Mucosa of stomach (tissue), 1 donor: ENCODE measurements around the gene CDK7.

Experiments used
- H3K27me3 ChIP-seq: one replicate; pipeline ENCODE4 v1.7.0; 2013; ENCODE audit warnings: mild to moderate bottlenecking, low read length; ENCODE audit not compliant: control insufficient read depth, insufficient read depth
- H3K36me3 ChIP-seq: one replicate; pipeline ENCODE4 v1.7.0; 2013; ENCODE audit warnings: low read length; ENCODE audit not compliant: control insufficient read depth, insufficient read depth
- H3K4me1 ChIP-seq: one replicate; pipeline ENCODE4 v1.7.0; 2013; ENCODE audit warnings: mild to moderate bottlenecking, low read length; ENCODE audit not compliant: control insufficient read depth, insufficient read depth
- H3K4me3 ChIP-seq: one replicate; pipeline ENCODE4 v1.7.0; 2013; ENCODE audit warnings: low read length
- H3K9ac ChIP-seq: one replicate; pipeline ENCODE4 v1.7.0; 2013; ENCODE audit warnings: mild to moderate bottlenecking, low read length, moderate library complexity
- H3K9me3 ChIP-seq: one replicate; pipeline ENCODE4 v1.7.0; 2013; ENCODE audit warnings: mild to moderate bottlenecking, low read length, moderate library complexity; ENCODE audit not compliant: control insufficient read depth
- donor health status: Pancreatic carcinoma.

CDK7 gene

GRCh38 chr5:69276422-69277174, 41.9 kb downstream of the CDK7 start:
- no peaks in the 10 kb centered on the region for H3K36me3 ChIP-seq
- H3K9ac ChIP-seq, result no peak overlapping the region
- H3K4me1 ChIP-seq, result no peaks in the 10 kb centered on the region
- no peak overlapping the region for H3K4me3 ChIP-seq
- H3K9me3 ChIP-seq, result no peaks in the 10 kb centered on the region
- H3K27me3 ChIP-seq, result no peaks in the 10 kb centered on the region

GRCh38 chr5:69279517-69279916, 44.8 kb downstream of the CDK7 start:
- Histone ChIP-seq H3K9me3 (no peaks in the 10 kb centered on the region), H3K4me1 (no peaks in the 10 kb centered on the region), H3K9ac (no peak overlapping the region), H3K27me3 (no peaks in the 10 kb centered on the region), H3K36me3 (peaks cover 4% of the 10 kb centered on the region), H3K4me3 (no peak overlapping the region)

GRCh38 chr5:69281114-69281513, 46.4 kb downstream of the CDK7 start:
- Histone ChIP-seq H3K4me3 (no peak overlapping the region), H3K9me3 (no peaks in the 10 kb centered on the region), H3K36me3 (peaks cover 5% of the 10 kb centered on the region)

GRCh38 chr5:69284203-69284602, 49.5 kb downstream of the CDK7 start:
- no peak overlapping the region for H3K4me3 ChIP-seq
- peaks cover 5% of the 10 kb centered on the region for H3K36me3 ChIP-seq
- H3K9me3 ChIP-seq, result no peaks in the 10 kb centered on the region
- H3K4me1 ChIP-seq, result no peaks in the 10 kb centered on the region
- H3K9ac ChIP-seq, result no peak overlapping the region
- H3K27me3 ChIP-seq, result no peaks in the 10 kb centered on the region

More at GRCh38 chr5:69281114-69281513, 46.4 kb downstream of the CDK7 start:
- Histone ChIP-seq H3K9ac (no peak overlapping the region), H3K4me1 (no peaks in the 10 kb centered on the region), H3K27me3 (no peaks in the 10 kb centered on the region)

- Histone ChIP-seq H3K9me3 (no peaks in the 10 kb centered on the region), H3K27me3 (no peaks in the 10 kb centered on the region), H3K4me1 (no peaks in the 10 kb centered on the region), H3K9ac (no peak overlapping the region), H3K4me3 (no peak overlapping the region), H3K36me3 (peaks cover 5% of the 10 kb centered on the region)
Observed at GRCh38 chr5:69285448-69286116, 50.9 kb downstream of the CDK7 start.

- no peaks in the 10 kb centered on the region for H3K4me1 ChIP-seq
- H3K27me3 ChIP-seq, result no peaks in the 10 kb centered on the region
- H3K36me3 ChIP-seq, result peaks cover 5% of the 10 kb centered on the region
- H3K9me3 ChIP-seq, result no peaks in the 10 kb centered on the region
- H3K4me3 ChIP-seq, result no peak overlapping the region
- H3K9ac ChIP-seq, result no peak overlapping the region
Observed at GRCh38 chr5:69288069-69288468, 53.4 kb downstream of the CDK7 start.

GRCh38 chr5:69288688-69289087, 54.0 kb downstream of the CDK7 start:
- Histone ChIP-seq H3K9ac (no peak overlapping the region), H3K9me3 (no peaks in the 10 kb centered on the region), H3K36me3 (peaks cover 5% of the 10 kb centered on the region), H3K4me3 (no peak overlapping the region), H3K4me1 (no peaks in the 10 kb centered on the region), H3K27me3 (no peaks in the 10 kb centered on the region)

- Histone ChIP-seq H3K9ac (no peak overlapping the region), H3K27me3 (no peaks in the 10 kb centered on the region), H3K4me3 (no peak overlapping the region), H3K36me3 (no peaks in the 10 kb centered on the region), H3K4me1 (no peaks in the 10 kb centered on the region), H3K9me3 (no peaks in the 10 kb centered on the region)
Observed at GRCh38 chr5:69292306-69292705, 57.6 kb downstream of the CDK7 start.

- no peaks in the 10 kb centered on the region for H3K27me3 ChIP-seq
- H3K9me3 ChIP-seq, result no peaks in the 10 kb centered on the region
- no peaks in the 10 kb centered on the region for H3K4me1 ChIP-seq
- no peak overlapping the region for H3K9ac ChIP-seq
- H3K36me3 ChIP-seq, result no peaks in the 10 kb centered on the region
- H3K4me3 ChIP-seq, result no peak overlapping the region
Observed at GRCh38 chr5:69293882-69294281, 59.2 kb downstream of the CDK7 start.

GRCh38 chr5:69295088-69295754, 60.5 kb downstream of the CDK7 start:
- H3K36me3 ChIP-seq, result no peaks in the 10 kb centered on the region
- H3K4me3 ChIP-seq, result no peak overlapping the region
- no peaks in the 10 kb centered on the region for H3K4me1 ChIP-seq
- H3K9ac ChIP-seq, result no peak overlapping the region
- H3K27me3 ChIP-seq, result no peaks in the 10 kb centered on the region
- no peaks in the 10 kb centered on the region for H3K9me3 ChIP-seq

GRCh38 chr5:69299625-69300024, 64.9 kb downstream of the CDK7 start:
- Histone ChIP-seq H3K4me3 (no peak overlapping the region), H3K9me3 (no peaks in the 10 kb centered on the region), H3K9ac (no peak overlapping the region), H3K4me1 (no peaks in the 10 kb centered on the region), H3K27me3 (no peaks in the 10 kb centered on the region), H3K36me3 (no peaks in the 10 kb centered on the region)

GRCh38 chr5:69300537-69301203, 66.0 kb downstream of the CDK7 start:
- Histone ChIP-seq H3K27me3 (no peaks in the 10 kb centered on the region), H3K4me1 (no peaks in the 10 kb centered on the region), H3K36me3 (no peaks in the 10 kb centered on the region), H3K4me3 (no peak overlapping the region), H3K9me3 (no peaks in the 10 kb centered on the region), H3K9ac (no peak overlapping the region)
